Measurements from ENCODE around the gene RASSF3.
"Not testable (repeated sequence)": the region's sequence is repeated elsewhere in the genome, so short reads cannot be mapped to it uniquely, and the experiment has no call there.

RASSF3 gene

DNA sequence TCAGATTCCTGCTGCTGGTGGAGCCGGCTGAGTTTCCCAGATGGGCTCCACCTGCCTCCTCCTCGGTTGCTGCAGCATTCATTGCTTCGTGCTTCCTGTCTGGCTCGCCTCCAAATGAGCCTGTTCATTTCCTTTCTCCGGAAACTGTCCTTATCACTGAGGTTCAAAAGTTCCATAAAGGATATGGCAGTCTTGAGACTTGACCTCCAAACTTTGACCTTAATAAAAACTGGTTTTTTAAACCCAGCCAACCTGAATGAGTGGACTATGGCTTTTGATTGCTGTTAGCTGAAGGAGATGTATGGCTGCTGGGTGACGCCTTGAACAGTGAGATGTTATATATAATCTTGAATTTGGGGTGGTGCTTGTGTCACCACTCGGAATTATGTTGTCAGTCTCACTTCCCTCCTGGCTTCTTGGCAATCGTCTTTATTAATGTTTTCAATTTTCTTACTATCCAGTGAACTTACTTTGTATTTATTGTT lies 62.7 kb downstream of the RASSF3 start:
- DNase-seq: peak; percentile 88

DNA sequence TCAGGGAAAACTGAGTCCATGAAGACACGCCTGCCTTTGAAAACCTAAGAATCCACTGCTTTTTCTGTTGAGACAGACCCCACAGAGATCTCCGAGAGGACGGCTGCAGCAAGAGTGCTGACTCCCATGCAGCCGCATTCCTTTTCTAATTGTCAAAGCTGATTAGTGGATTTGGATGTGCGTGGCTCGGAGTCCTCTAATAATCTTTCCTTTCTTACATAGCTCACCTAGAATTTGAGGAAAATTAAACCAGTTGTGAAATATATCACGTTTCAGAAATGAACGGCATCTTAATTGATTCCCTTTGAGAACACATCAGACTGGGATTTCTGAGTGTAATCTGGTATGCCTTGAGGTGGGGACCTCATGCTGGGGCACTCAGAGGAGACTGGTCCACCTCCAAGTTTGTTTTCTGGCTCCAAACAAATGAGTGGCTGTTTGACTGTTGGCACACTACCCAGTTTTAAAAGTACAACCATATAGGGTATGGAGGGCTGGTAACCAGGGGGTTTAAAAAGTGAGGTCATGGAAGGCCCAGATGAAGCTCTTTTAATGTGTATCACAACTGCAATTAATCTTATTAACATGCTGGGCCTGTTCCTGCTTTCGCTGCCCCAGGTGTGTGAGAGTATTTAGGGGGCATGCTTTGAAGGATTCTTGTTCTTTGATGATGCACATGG lies 63.3 kb downstream of the RASSF3 start:
- peak; percentile 43 for DNase-seq

GRCh38 chr12:64674367-64674922 lies 64.2 kb downstream of the RASSF3 start:
- DNase-seq: no peak

DNA sequence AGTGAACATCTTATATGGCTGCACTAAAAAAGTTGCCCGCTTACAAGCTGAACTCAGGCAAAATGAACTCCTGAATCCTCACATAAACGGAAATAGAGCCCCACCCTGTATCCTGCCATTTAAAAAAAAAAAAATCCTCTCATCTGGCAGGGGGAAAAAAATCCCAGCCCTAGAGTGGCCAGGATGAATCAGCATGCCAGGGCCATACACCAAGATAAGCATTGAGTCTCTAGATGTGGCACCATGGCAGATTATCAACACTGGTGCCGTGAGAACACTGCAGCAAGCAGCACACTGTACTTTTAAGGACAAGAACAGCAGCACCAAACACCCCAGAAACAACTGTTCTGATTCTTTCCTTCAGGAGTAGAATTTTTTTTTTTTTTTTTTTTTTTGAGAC lies 65.5 kb downstream of the RASSF3 start:
- no peak for DNase-seq

DNA sequence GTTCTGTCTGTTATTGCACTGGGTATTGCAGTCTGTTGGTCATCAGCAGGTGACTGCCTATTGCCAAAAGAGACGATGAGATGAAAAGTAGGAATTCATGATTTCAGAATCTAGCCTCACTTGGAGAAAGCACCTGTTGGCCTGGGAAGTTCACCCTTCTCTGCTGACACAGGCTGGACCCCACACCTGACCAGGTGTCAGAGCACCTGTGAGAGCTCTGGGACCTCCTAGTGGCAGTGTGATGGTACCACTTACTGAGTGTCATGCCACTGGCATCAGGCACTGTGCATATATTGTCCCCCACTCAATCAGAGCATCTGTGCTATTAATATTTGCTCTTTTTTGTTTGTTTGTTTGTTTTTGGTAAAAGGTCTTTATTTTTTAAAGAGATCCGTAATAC lies 68.0 kb downstream of the RASSF3 start:
- DNase-seq: peak; percentile 18

DNA sequence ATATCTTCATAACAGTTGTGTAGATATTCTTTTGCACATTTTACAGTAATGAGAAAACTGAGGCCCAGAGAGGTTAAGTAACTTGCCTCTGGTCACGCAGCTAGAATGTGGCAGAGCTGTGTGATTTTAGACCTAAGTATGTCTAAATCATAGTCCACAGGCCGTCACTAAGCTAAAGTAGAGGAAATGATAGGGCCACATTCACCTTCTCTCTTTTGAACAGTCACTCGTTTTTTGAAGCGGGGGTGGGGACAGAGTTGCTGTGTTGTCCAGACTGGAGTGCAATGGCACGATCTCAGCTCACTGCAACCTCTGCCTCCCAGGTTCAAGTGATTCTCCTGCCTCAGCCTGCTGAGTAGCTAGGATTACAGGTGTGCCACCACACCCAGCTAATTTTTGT lies 68.5 kb downstream of the RASSF3 start:
- no peak for DNase-seq

GRCh38 chr12:64679487-64680001 lies 69.2 kb downstream of the RASSF3 start:
- peak; percentile 47 for DNase-seq

DNA sequence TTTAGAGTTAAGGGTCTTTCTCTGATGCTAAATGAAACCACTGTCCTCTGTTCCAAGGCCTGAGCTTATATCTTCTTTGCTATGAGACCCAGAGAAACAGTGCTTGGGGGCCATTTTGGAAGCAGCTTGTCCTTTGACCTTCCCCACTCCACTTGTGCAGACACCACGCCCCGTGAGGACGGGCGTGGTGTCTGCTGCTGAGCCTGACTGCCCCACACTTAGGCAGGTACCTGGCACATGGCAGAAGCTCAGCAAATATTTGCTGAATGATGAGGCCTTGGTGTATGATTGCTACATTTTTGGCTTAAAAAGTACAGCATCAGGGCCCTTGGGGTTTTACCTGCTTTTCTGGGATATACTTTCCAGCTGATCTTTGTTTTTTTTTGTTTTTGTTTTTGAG lies 69.9 kb downstream of the RASSF3 start:
- DNase-seq: no peak

- DNase-seq: no peak
Observed at GRCh38 chr12:64681200-64682052, 71.1 kb downstream of the RASSF3 start.

DNA sequence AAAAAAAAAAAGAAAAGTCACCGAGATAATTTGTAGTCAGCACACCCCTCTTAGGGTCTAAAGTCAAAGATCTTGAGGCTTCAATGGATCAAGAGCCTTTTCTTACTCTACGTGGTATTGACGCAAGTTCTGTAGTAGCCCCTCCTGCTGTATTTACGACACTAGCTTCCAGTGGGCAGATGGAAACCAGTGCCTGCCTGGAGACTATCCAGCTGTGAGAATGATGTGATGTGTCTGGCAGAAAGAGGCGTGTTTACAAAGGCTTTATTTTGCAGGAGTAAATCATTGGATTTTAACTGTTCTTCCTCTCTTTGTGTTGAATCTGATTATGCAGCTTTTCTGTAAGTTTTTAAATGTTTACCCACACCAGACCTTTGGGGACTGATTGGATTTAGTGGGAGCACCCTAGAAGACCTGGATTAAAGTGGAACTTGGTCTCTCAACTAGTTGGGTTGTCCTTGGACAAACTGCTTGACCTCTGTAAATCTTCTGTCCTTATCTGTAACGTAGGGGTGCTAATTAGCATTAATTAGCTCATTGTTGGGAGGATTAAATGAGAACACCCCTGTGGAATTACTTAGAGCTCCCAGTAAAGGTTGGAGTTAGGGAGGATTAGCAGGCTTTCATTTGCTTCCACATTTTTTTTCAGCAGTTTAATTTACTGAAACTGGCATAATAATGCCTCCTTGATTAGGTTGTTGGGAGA lies 72.4 kb downstream of the RASSF3 start:
- no peak for DNase-seq

- no peak for DNase-seq
Observed at GRCh38 chr12:64683816-64684543, 73.7 kb downstream of the RASSF3 start.

GRCh38 chr12:64685050-64685449 lies 74.8 kb downstream of the RASSF3 start:
- DNase-seq: no peak

GRCh38 chr12:64685605-64686004 lies 75.3 kb downstream of the RASSF3 start:
- no peak for DNase-seq

DNA sequence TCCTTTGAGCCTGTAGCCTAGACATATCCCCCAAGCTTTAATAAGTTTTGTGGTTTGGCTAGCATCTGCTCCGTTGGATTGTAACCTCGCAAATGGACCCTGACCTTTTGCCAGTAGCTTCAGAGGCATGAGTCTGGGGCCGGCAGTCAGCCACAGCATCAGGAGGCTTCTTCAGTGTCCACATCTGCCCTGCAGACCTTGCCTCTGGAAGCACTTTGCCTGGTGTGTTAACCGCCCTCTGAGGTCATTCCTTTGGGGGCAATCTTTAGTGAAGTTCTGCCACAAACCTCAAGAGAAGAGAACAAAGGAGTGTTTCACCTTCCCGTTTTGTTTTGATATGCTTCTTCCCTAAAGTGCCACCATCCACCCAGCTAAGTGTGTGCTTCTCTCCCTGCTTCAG lies 77.5 kb downstream of the RASSF3 start:
- no peak for DNase-seq

DNA sequence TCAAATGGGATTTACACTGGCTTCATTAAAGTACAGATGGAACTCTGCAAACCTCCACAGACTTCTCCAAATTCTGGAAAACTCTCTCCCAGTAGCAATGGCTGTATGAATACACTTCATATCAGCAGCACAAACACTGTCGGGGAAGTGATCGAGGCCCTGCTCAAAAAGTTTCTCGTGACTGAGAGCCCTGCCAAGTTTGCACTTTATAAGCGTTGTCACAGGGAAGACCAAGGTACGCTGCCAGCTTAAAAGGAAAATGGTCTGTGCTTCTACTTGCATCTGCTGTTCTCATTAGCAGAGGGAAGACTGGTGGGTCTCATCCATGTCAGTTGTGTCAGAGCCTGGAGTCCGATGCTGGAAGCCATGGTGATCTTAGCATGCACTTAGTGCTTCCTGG lies 77.9 kb downstream of the RASSF3 start:
- DNase-seq: no peak

DNA sequence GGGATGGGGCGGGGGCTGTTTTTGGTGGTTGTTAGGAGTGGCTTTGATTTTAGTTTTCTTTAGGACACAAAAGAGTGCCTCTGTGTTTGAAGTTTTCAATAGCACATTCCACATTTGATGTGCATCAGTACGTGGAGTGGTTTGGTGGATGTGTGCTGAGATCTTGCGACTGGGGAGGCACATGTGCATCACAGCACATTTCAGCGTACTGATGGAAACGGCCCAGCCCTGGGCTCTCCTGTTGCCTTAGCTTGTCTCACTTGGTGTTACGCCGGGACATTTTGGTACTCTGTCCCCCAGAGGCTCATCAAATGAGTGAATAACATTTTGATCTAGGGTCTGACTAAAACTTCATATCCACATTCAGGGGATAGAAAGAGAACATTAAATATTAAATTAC lies 78.4 kb downstream of the RASSF3 start:
- DNase-seq: no peak

GRCh38 chr12:64690236-64690635 lies 79.9 kb downstream of the RASSF3 start:
- DNase-seq: not testable (repeated sequence)

- no peak for DNase-seq
Observed at GRCh38 chr12:64691227-64691794, 81.0 kb downstream of the RASSF3 start.

DNA sequence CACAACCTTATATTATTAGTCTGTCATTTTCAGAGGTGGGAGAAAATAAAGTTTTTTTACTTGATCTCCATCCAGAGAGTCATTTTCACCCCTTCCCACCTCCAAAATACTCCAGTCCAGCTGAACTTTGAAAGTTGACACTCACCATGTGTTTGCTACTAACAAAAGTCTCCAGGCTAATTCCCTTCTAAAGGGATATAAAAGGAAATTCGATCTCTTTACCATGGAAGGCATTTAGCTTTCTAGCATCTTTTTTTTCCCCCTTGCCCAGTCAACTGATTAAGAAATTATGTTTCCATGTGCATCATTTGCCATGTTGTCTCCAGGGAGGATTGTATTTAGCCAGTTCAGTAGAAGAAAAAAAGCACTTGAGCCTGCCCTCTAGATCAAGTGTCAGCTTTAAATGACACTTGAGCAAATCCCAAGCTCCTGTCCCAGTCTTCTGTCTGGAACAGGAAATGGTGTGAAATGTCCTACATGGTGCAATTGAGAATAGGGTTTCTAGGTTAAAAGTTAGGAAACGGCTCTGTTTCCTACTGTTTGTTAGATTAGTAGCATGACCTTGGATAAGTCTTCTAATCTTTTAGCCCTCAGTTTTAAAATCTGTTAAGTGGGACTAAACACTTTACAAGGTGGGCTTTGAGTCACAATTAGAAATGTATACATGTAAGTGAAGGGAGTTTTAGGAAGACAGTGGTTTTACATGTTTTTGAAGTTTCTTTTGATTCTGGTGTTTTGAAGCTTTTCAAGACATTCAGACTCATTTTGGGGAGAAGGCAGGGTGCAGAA lies 81.7 kb downstream of the RASSF3 start:
- peak; percentile 73 for DNase-seq

GRCh38 chr12:64694130-64695040 lies 84.1 kb downstream of the RASSF3 start:
- DNase-seq: no peak
